Anterior cingulate cortex (tissue), 58 donors: Measurements from ENCODE around the gene NAV2.

Source experiments
- DNase-seq, 58 donors: peaks; one replicate each; lab custom pipeline; 2025; lab: John Stamatoyannopoulos, UW

NAV2 gene

DNA sequence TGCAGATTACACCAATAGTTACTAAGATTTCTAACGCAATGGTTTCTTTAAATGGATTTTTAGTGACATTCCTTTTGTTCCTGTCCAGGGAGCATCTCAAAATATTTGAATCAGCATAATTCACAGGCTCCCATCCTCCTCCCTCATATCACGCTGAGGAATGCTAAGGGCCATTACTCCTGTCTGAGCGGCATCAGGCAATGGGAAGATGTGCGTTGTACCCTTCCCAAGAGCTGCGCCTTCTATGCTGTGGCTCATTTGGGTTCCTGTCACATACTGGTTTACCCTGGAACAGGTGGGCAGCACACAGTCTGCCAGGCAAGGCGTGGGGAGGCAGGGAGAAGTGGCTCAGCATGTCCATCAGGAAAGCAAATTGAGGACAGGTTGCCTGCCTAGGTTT is 325.8 kb downstream of the NAV2 start:
- no peak for DNase-seq

DNA sequence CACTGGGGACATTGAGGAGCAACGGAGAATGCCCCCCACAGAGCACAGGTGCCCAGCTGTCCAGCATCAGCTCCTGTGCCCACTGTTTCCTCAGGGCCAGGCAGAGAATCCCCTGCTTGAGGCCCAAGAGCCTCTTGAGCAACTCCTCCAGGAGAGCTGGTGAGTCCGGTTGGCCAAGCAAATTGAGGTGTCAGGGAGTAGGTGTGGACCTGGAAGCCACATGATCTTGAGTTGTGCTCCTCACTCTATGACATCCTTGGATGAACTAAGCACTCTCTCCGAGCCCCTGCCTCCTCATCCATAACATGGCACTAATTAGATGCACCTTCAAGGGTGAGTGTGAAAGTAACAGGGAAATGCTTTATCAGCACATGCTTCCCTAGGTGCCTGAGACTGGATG is 326.3 kb downstream of the NAV2 start:
- DNase-seq = no peak

DNA sequence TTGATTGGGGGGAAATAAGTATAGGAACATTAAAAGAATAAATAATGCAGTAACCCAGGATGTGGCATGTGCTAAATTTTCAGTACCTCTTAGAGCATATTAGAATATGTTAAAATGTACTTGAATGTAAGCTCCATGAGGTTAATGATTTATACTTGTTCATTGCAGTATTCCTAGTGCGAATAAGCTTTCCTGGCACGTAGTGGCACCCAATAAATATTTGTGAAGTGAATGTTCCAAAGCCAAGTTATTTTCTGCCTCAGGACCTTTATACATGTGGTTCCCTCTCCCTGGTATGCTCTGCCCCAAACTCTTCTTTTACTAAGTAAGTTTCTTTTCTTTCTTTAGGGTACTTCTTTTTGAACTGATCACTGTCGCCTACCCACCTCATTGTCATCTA is 328.9 kb downstream of the NAV2 start:
- no peak for DNase-seq

DNA sequence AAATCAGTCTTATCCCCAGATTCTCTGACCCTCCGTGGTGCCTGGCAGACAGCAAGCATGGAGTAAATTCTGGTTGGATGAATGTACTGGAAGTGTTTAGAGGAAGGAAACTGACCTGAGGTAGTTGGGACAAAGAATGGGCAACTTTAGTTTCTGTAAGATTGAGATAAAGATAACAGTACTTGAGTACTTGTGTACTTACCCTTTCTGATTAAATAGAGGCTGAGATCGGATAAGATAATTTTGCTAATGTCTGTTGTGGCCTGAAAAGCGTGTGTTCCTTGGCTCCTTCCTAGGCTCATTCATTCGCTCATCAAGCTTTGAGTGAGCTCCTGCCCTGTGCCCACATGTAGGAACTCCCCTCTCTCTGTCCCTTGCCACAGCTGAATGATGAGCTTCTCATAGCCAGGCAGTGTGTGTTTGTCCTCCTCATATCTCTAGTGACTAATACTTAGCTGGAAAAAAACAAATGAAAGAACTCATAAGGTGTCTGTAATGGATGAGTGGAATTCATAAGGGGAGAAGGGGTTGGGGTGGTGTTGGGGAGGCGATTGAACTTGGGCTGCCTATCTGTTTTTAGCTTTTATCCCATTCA is 329.5 kb downstream of the NAV2 start:
- DNase-seq = no peak

DNA sequence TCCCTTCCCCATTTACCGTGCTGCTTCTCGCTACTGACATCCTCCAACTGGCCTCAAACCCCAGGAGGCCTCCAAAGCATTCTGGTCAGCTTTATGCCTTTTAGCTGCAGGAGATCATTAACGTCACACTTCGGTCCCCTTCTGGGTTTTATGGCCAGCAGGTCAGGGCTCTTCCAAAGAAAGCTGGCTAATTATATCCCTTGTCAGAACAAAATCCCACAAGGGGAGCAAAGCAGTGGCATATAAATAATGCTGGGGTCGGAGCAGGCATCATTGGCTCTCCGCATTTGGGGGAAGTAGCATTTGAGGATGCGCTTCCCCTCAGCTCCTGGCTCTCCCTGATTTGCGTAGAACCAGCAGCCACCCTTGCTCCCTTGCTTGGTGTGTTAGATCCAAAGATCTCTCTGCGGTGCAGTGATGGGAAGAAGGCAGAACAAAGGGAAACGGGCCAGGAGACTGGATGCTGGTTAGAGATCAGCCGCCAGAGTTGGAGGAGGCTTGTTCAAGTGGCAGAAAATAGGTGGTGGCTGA is 330.2 kb downstream of the NAV2 start:
- DNase-seq = peak in 3 of 58 donors; percentile 25 to 27 (median 26)

DNA sequence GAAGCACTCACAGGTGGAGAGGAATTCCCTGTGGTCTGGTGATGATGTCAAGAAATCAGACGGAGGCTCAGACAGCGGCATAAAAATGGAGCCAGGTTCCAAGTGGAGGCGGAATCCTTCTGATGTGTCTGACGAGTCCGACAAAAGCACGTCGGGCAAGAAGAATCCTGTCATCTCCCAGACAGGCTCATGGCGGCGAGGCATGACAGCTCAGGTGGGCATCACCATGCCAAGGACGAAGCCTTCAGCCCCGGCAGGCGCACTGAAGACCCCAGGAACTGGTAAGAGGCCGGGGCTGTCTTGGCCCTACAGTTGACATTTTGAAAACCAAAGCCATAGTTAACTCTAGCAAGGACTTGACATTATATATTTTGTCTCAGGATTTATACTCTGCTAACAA is 331.4 kb downstream of the NAV2 start:
- no peak for DNase-seq

DNA sequence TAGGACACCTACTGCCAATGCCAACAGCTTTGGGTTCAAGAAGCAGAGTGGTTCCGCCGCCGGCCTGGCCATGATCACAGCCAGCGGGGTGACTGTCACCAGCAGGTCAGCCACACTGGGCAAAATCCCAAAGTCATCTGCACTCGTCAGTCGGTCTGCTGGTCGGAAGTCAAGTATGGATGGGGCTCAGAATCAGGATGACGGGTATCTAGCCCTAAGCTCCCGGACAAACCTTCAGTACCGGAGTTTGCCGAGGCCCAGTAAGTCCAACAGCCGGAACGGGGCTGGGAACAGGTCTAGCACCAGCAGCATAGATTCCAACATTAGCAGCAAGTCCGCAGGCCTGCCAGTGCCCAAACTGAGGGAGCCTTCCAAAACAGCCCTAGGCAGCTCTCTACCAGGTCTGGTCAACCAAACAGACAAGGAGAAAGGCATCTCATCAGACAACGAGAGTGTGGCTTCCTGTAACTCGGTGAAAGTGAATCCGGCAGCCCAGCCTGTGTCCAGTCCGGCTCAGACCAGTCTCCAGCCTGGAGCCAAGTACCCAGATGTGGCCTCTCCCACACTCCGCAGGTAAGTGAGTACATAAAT is 332.6 kb downstream of the NAV2 start:
- DNase-seq = no peak

DNA sequence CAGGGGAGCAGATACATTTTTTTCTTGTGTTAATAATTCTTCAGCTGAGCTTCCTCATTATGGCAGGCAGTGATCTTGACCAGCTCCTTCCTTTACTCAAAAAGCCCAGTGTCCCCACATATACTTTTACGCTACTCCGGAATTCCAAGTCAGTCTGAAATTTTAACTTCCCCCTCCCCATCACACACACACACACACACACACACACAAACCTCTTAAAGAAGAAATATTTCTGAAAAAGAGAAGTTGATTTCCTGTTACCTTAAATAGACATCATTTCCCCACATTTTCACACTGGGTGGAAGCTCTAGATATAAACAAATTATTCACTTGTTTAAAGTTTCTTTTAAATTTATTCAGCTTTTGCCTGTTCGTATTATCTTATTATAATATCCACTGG is 333.8 kb downstream of the NAV2 start:
- DNase-seq = no peak

DNA sequence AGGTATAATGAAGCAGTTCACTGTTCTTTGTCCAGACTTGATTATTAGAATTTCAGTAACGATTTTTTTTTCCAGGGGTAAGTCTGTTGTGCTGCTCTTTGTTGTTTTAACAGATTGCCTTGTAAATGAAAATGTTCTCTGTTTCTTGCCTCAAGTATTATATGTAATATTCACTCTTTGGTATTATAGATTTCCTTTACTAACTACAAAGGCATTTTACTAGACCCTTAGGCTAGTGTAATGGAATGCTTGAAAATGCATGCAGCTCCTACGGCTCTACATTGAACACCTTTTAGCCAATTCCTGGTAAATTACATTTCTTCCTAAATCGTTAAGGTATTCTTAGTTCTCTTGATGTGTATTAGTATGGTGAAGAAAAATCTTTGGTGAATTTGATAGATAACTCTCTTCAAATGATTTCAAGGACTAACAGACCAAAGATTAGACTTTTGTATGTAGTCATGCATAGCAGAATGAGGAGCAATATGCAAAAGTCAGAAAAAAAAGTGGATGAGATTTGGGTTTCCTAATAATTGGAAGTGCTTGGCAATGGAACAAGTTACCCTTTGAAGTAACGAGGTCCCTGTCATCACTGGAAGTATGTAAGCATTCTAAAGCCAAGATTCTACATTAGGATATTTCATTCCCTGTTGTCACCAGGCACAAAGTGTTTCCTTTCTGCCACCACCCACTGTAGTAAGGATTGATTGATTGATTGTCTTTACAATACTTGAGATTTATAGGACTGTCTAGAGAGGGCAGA is 334.6 kb downstream of the NAV2 start:
- no peak for DNase-seq

DNA sequence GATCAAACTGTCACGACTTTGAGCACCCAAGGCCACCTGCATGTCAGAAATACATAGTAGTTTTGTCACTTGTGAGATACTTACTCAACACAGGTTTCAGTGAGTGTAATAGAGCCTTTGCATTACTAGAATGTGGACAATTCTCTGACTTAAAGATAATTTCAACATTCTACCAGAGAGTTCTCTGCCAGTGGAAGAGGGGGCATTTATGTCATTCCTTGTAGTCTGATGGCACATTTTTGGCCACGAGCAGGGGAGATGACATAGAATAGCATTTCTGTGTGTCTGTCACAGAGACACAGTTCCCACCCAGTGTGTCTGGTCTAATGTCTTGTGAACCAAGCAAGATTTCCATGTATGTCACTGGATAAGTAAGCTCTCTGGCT is 335.1 kb downstream of the NAV2 start:
- DNase-seq = no peak

DNA sequence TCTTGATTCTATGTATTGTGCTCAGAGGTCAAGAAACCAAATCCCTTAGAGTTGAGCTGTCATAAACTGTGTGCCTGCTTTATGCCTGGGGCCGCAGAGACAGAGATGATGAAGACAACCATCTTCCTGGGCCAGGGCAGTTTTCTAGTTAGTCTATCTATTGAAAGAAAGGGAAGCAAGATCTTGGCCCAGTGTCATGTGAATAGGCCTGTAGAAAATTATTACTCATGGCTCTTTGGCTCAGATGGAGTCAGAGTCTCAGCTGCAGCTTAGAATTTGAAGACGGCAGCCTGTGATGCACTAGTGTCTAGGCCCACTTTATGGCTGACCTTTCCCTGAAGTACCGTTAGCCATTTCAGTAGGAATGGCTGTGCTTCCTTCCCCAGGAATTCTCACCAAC is 335.6 kb downstream of the NAV2 start:
- DNase-seq = no peak

DNA sequence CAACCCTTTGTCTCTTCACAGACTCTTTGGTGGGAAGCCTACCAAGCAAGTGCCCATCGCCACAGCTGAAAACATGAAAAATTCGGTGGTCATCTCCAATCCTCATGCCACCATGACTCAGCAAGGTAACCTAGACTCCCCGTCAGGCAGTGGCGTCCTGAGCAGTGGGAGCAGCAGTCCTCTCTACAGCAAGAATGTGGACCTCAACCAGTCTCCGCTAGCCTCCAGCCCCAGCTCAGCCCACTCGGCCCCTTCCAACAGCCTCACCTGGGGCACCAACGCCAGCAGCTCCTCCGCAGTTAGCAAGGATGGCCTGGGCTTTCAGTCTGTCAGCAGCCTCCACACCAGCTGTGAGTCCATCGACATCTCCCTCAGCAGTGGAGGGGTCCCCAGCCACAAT is 336.1 kb downstream of the NAV2 start:
- no peak for DNase-seq

DNA sequence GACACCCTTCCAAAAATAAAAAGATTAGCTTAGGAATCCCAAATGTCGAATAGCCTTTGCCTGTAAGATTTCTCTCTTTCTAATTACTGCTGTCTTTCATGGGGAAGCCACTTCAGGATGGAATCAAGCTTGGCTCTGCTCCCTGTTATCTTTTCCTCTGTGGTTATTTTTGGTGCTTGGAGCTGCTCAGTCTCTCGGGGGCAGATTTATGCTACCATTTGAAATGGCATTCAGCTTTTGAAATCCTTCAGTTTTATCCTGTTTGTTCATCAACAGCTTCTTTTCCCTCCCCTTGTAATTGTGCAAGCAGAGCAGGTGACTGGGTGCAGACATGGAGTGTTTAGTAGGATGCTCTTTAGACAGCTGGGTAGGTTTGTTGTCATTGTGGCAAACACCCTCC is 336.6 kb downstream of the NAV2 start:
- peak in 3 of 58 donors; percentile 26 to 67 (median 37) for DNase-seq

DNA sequence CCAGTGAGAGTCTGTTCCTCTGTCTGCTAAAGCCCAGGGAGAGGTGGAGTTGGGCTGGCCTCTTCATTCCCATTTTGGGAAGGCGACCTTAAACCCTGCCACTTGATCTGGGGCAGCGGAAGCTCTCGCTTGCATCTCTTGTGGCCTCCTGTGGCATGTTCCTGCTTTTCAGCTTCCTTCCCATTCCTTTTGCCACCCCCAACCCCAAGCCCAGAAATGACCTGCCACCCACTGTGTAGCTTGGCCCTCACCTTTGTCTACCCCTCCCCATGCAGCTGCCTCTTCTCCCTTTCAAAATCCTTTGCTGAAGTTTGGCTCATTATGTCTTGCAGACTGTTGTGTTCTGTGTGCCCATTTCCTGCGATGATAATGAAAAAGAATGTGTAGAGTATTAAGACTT is 337.4 kb downstream of the NAV2 start:
- DNase-seq = no peak

DNA sequence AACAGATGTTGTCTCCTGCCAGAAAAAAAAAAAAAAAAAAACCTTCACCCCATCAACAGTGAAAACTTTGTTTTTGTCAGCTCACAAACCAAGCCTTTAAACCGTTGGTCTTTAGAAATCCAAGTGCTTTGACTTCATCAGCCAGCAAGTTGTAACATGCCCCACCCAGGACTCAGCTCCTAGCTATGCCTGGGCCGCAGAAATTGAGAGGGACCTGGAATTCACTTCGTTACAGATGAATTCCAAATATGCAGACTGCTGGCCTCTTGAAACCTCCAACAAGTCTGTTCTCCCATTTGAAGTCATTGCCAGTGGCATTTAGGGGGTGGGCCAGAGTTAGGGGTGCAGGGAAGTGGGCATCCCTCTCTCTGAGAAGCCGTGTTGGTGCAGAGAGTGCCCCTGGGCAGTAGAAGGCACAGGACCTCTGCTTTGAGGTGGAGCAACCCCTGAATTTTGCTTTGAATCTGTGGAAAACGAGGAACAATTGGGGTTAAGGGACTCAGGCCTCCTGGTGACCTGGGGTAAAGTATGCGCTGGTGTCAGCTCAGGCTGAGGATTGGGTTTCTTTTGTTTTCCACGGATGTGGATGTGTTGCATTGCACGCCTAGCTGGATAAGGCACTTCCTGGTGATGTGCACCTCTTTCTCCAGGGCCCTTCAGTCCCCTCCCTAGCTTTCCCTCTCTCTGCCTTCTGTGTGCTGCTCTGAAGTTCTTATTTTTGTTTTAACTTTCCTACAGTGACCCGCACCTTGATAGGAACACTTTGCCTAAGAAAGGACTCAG is 338.1 kb downstream of the NAV2 start:
- no peak for DNase-seq

DNA sequence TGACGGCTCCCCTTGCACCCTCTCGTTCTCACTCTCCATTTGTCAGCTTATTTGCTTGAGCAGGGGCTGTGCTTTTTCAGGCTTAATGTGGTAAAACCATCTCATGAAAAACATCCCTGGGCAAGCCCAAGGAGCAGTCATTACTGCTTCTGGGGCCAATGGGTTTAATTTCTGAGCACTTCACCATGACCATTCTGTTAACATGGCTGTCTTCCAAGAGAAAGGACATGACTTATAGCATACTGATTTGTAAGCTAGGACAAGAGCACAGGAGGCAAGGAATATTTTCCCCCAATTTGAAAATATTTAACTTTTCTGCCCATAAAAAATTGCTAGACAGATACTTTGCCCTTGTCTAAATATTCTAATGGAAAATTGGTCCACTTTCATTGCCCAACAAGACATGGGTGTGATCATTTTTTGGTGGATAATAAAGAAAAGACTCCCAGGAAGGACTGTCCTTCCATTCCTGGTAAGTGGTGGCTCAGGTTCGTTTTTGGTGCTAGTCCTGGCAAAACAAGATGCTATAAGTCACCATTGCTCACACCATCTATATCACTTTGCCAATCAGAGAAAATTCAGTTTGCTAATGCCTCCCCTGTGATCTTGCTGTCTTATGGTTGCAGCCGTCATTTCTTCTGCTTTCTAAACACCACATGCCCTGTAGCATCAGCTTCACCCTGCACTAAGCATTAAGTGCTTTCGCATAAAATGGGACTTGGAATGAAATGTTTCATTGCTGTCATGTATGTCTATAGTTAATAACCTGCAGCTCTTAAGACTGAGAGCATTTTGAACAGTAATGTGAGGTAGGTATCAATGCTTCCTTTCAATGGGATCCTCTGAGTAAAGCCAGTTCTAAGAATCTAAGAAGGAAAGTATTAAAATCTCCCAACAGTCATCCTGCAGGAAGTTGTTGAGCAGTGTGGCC is 339.1 kb downstream of the NAV2 start:
- no peak for DNase-seq

DNA sequence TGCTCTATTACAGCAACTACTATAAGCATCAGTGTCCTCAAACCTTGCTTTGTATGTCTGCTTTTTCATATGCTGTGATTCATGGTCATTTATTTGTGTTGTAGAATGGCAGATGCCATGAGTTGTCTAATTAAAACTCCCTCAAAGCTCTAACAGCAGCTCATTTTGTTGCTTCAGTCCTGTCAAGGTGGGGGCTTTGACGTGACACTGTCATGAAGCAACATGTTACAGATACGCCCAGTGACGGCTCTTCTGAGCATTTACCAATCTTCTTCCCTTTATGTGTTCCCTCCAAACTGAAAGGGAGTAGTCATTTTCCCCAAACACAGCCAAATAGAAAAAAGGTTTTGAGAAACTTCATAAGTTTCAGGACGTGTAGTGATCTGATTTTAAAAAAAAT is 340.9 kb downstream of the NAV2 start:
- no peak for DNase-seq

DNA sequence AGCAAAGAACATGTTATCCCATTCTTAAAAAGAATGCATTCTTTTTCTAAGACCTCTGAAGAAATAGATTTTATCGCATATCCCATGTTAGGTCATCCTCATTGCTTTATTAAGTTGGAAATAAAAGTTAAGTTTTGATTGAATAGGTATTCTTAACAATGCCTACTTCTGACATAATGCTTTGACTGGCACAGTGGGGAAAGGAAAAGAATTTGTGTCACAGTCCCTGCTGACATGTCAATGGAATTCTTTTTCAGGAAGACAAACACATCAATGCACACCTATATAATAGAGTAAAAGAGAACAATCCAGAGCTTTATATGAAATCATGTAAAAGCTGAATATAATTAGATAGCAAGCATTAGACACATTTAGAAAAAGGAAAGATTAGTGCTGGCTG is 341.9 kb downstream of the NAV2 start:
- DNase-seq = no peak

DNA sequence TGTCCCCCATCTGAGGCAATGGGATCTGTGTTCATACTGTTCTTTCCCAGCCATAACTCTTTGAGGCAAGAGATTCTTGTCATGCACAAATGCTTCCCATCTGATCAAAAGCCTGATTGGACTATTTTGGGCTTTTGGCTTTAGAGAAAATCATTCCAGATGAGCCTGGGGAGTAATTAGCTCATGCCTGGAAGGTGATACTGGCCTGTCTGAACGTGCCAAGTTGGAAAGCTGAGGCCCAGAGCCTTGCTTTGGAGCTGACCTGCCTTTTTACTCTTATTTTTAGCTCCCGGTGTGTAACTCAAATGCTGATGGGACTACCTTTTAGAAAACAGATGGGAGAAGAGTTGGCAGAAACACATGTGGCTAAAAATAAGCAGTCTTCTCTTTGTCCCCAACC is 342.7 kb downstream of the NAV2 start:
- no peak for DNase-seq
